HG02943 (cell line): ENCODE measurements around the gene LARGE1.

Source experiments
- ATAC-seq: cut with Tn5 transposase; IDR thresholded peaks from one replicate; pipeline ENCODE4 v1.9.1; 2021; ENCODE audit warnings: mild to moderate bottlenecking, low read depth, moderate library complexity; ENCODE audit not compliant: unreplicated experiment

Gene LARGE1

GRCh38 chr22:33887173-33887572 lies 33.1 kb downstream of the LARGE1 start:
- ATAC-seq, result no peak

DNA sequence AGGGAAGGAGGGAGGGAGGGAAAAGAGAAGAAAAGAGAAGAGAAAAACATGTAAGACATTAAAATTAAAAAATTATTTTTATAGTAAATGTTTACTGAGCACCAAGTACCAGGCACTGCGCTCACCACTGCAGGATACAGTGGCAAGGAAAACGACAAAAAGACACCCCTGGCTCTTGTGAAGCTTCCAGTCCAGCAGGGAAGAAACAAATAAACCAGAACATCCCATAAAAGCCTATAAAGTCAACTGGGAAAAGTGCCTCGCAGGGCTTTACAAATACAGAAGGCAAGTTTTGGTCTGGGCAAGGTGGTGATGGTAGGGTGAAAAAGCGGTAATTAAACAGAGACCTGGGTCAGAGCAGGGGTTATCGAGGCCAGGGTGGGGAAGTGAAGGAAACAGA lies 33.6 kb downstream of the LARGE1 start:
- ATAC-seq, result no peak

DNA sequence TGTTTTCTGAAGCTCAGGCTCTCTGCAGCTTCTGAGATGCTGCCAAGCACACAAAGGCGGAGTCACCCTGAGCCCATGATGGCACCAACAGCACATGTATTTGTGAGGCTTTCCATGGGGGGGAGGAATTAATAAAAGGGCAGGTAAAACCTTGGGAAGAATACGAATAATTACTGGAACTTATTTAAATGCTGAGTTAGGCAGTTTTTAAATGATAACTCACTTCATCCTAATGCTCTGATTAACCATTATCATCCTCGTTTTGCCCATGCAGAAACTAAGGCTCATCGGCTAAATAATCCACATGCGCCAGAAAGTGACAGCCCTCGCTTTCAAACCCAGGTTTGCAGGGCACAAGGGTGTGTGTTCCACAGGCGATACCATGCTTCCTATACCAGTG lies 35.4 kb downstream of the LARGE1 start:
- ATAC-seq, result no peak

DNA sequence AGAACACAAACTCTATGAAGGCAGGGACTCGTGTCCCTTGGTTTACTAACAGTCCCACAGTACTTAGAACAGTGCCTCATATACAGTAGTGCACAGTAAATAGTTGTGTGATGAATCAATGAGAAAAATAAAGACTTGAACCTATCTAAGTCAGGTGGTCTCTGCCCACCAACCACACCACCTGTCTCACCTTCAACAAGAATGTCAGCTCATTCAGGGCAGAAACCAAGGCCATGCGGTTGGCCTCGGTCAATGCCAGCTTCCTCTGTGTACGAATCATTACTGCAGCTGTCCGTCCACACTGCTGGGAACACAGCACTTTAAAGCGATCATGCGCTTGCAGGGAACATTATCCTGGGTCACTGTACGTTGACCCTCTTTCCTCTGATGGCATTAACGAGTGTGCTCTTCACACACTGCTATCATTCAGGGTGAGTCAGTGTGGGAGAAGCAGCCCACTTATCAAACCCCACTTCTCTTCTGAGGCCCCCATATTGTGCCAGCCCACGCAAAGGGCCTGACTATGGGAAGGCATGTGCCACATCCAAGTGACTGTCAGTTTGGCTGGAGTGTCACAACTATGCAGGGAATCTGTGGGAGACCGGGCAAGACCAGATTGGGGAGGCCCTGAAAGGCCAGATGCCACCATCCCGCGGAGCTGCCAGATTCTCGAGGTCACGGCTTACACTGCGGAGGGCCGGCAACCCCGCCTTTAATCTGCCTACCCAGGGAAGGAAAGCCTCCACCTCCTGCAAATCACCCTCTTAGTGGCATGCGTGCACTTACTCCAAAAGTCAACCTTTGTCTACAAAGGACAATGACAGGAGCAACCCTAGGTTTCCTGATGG lies 36.1 kb downstream of the LARGE1 start:
- no peak for ATAC-seq

- no peak for ATAC-seq
Measured at GRCh38 chr22:33883561-33883960, 36.7 kb downstream of the LARGE1 start.

- no peak for ATAC-seq
Measured at GRCh38 chr22:33882991-33883390, 37.3 kb downstream of the LARGE1 start.

- ATAC-seq, result no peak
Measured at GRCh38 chr22:33880986-33881385, 39.3 kb downstream of the LARGE1 start.

DNA sequence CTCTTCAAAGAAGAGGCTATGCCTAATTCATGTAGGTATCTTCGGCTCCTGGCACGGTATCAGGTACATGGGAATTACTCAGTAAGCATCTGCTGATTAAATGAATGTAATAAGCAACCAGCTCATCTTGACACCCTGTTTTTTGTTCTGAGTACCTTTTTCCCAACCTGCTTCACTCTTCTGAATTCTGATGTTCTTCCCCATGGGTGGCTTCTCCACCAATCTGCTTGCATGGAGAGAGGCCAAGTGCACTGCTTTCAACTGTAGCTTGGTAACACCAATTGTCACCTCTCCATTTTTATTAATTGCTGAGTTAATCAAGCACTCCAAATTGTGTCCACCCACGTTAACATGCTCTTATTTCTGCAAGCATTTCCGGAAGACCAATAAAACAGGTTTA lies 40.5 kb downstream of the LARGE1 start:
- no peak for ATAC-seq

- ATAC-seq, result no peak
Measured at GRCh38 chr22:33875316-33875715, 45.0 kb downstream of the LARGE1 start.

DNA sequence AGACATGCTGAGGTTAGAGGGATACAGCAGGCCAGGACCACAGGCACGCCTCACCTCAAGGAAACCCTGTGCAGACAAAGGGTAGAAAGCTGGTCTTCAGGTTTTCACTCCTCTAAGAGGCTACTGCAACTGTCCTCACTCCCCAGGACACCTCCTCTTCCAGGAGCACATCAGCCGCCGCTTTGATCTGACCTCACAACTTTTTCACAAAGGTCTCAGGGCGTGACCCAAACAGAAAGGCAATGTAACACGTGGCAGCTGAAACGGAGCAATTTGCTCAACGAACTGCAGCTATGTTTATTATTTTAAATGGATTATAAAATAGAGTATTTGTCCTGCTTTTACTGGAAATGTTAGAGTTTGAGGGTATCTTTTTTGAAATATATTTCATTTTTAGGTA lies 46.1 kb downstream of the LARGE1 start:
- ATAC-seq, result no peak

- no peak for ATAC-seq
Measured at GRCh38 chr22:33873666-33874065, 46.6 kb downstream of the LARGE1 start.

- ATAC-seq, result no peak
Measured at GRCh38 chr22:33873186-33873585, 47.1 kb downstream of the LARGE1 start.

DNA sequence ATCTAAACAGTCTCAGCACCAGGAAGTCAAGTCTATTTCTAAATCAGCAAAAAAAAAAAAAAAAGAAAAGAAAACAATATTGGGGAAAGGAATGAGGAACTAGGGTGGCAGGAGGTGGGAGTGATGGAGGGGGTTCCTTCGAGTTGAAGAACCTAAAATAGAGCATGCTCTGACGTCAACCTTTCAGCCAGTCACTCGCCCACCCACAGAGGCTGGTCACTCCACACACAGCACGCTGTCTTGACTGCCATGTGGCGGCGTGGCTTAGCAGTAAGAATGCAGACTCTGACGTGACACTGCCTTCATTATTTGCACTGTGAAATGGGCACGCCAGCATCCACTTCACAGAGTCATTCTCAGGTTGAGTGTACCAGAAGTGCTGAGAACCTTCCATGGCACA lies 48.3 kb downstream of the LARGE1 start:
- ATAC-seq, result no peak

- no peak for ATAC-seq
Measured at GRCh38 chr22:33869946-33870345, 50.3 kb downstream of the LARGE1 start.

GRCh38 chr22:33867971-33868370 lies 52.3 kb downstream of the LARGE1 start:
- ATAC-seq, result no peak

GRCh38 chr22:33867118-33867866 lies 53.0 kb downstream of the LARGE1 start:
- no peak for ATAC-seq

- no peak for ATAC-seq
Measured at GRCh38 chr22:33866511-33866910, 53.8 kb downstream of the LARGE1 start.

DNA sequence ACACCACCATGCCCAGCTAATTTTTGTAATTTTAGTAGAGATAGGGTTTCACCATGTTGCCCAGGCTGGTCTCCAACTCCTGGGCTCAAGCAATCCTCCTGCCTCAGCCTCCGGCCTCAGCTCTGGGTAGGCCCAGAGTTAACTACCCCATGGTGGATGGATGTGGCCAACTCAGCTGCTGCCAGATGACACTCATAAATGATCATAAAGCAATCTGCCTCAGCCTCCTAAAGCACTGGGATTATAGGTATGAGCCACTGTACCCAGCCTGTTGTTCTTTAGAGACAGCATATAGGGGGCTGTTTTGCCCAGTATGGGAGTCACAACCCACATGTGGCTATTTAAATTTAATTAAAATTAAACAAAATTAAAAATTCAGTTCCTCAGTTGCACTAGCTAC lies 54.3 kb downstream of the LARGE1 start:
- no peak for ATAC-seq

DNA sequence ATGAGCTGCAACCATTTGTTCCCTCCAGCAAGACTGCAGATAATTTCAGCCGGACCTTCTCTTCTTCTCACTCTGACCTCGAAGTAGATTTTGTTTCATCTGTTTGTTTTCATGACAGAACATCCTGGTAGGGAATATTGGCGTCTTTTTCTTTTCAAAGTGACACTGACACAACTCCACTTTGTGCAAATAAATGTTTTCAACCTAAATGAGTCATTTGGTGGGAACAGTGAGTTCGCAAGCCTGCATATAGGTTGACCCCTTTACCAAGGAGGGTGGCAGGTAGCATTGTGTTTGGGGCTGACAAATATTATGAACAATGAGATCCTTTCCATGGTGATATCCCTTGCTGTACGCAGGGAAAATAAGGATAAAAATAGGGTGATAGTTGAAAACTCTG lies 55.0 kb downstream of the LARGE1 start:
- no peak for ATAC-seq

DNA sequence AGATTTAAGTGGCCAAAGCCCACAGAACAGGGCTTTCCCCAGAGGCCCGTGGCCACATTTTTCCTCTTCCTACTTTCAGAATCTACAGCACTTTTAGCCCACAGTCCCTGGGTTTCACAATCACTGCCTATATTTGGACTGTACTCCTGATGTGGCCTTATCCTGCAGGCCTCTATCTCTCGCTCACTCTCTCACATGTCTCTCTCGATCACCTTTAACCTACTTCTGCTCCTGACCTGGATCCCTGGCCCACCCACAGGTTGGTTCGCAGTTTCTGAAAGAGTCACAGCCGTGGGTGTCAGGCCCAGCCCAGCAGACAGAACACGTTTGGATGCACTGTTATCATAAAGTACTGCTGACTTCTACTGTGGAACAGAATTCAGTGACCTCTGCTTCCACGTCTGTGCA lies 55.5 kb downstream of the LARGE1 start:
- no peak for ATAC-seq

DNA sequence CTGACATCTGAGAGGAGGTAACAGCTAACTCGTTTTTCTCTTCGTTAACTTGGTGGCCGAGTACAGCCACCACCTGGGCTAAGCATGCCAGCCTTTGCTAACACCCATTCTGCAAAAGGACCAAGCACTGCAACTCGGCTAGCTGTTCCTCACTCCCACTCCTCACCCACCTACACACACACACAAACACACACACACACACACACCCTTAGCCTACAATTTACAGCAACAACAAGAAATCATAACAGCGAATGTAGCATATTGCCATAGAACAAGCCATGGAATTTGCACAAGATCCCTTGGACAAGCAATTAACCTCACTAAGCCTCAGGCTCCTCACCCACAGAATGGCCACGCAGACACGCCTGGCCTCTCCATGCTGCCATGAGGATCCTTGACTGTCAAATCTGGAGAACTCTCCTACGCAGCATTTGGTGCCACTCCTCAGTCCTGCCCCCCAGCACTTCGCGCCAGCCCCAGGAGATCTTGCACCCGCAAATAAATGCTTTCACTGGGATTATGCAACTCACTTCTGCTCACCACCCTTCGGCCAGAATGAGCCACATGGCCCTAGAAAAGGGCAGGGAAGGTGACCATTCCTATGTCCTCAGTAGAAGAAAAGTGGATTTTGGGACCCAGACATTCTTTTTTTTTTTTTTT lies 58.9 kb downstream of the LARGE1 start:
- ATAC-seq, result no peak
